SK-N-SH (cell line): Measurements from ENCODE around the gene CAPNS1. TPM values are rescaled to one million over a fixed set of nuclear protein-coding genes. Genes with fewer than 3 reads are reported as not detected.

ENCODE experiments used
- CTCF ChIA-PET: fragments of 300-600, 350-600 bp; formaldehyde crosslinking; extraction: SDS; loops from one replicate; lab custom pipeline; 2021; lab: Yijun Ruan, JAX
- POLR2A ChIA-PET: fragments of 350-600 bp; sonication (Branson Sonifier 250); formaldehyde crosslinking; extraction: SDS; loops from one replicate; lab custom pipeline; 2020; ENCODE audit warnings: antibody characterized with exemption, inconsistent platforms; lab: Yijun Ruan, JAX
- DNase-seq: peaks from one replicate; pipeline ENCODE4 v3.0.0; 2012
- H2AFZ ChIP-seq: fragments of 200-600 bp; sonication (generic); 2 replicates; pipeline ENCODE4 v1.8.1; 2016; ENCODE audit warnings: antibody characterized with exemption, mild to moderate bottlenecking, low read depth
- H3F3A ChIP-seq: fragments of 200-600 bp; sonication (generic); replicated peaks from 2 replicates; pipeline ENCODE3; 2016; ENCODE audit warnings: antibody characterized with exemption, mild to moderate bottlenecking; ENCODE audit not compliant: insufficient read depth
- H3K27ac ChIP-seq, 2 experiments: fragments of 200-500 bp in 1 of 2; fragments of 200-600 bp in 1 of 2; sonication (Bioruptor generic) in 1 of 2; sonication (generic), shearing (Covaris generic) in 1 of 2; 2 replicates each; pipeline versions ENCODE4 v1.5.1 to v1.6.1; 2014 to 2016; ENCODE audit warnings: low read depth in 2 of 2, inconsistent platforms in 1 of 2, low read length in 1 of 2, mild to moderate bottlenecking in 1 of 2, mixed read lengths in 1 of 2
- H3K27me3 ChIP-seq: fragments of 200-600 bp; sonication (generic), shearing (Covaris generic); 2 replicates; pipeline ENCODE4 v1.6.1; 2016; ENCODE audit warnings: mixed run types; ENCODE audit not compliant: insufficient read depth
- H3K36me3 ChIP-seq, 2 experiments: fragments of 200-500 bp in 1 of 2; fragments of 200-600 bp in 1 of 2; sonication (Bioruptor generic) in 1 of 2; sonication (generic) in 1 of 2; replicated peaks in 1 of 2; 2 replicates each; pipeline versions ENCODE3 to v1.5.1; 2014 to 2016; ENCODE audit warnings: low read length in 1 of 2, mild to moderate bottlenecking in 1 of 2; ENCODE audit not compliant: insufficient read depth in 2 of 2, control insufficient read depth in 1 of 2
- H3K4me1 ChIP-seq, 2 experiments: fragments of 200-500 bp in 1 of 2; fragments of 200-600 bp in 1 of 2; sonication (Bioruptor generic) in 1 of 2; sonication (generic), shearing (Covaris generic) in 1 of 2; 2 replicates each; pipeline versions ENCODE4 v1.5.1 to v1.6.1; 2014 to 2016; ENCODE audit warnings: low read depth in 1 of 2, low read length in 1 of 2, mixed run types in 1 of 2; ENCODE audit not compliant: insufficient read depth in 2 of 2, control insufficient read depth in 1 of 2
- H3K4me2 ChIP-seq: fragments of 200-600 bp; sonication (generic), shearing (Covaris generic); 2 replicates; pipeline ENCODE4 v1.6.1; 2017; ENCODE audit warnings: mixed run types
- H3K4me3 ChIP-seq, 2 experiments: fragments of 200-500 bp in 1 of 2; fragments of 200-600 bp in 1 of 2; sonication (Bioruptor generic) in 1 of 2; sonication (generic), shearing (Covaris generic) in 1 of 2; 2 replicates each; pipeline versions ENCODE4 v1.5.1 to v1.8.1; 2014 to 2016; ENCODE audit warnings: low read depth in 2 of 2, inconsistent platforms in 1 of 2, low read length in 1 of 2, mild to moderate bottlenecking in 1 of 2, mixed read lengths in 1 of 2, moderate library complexity in 1 of 2
- H3K79me2 ChIP-seq: fragments of 200-600 bp; sonication (generic); 2 replicates; pipeline ENCODE4 v1.8.1; 2017; ENCODE audit warnings: mild to moderate bottlenecking; ENCODE audit not compliant: insufficient read depth
- H3K9ac ChIP-seq: fragments of 200-600 bp; sonication (generic); 2 replicates; pipeline ENCODE4 v1.6.1; 2017; ENCODE audit warnings: mixed run types
- H3K9me2 ChIP-seq: fragments of 200-600 bp; sonication (generic); 2 replicates; pipeline ENCODE4 v1.6.1; 2017; ENCODE audit warnings: mixed run types
- H3K9me3 ChIP-seq: fragments of 200-600 bp; sonication (generic); 2 replicates; pipeline ENCODE4 v1.6.1; 2017; ENCODE audit warnings: mixed run types, mild to moderate bottlenecking, moderate library complexity
- H4K20me1 ChIP-seq: fragments of 200-600 bp; sonication (generic); 2 replicates; pipeline ENCODE4 v1.6.1; 2017; ENCODE audit warnings: mild to moderate bottlenecking, mixed run types; ENCODE audit not compliant: insufficient read depth
- EP300 ChIP-seq, 2 experiments: IDR thresholded peaks; 2 replicates each; pipeline versions ENCODE4 v1.4.0 to v1.6.1; 2012; ENCODE audit warnings: borderline replicate concordance in 1 of 2, low read depth in 1 of 2, low read length in 1 of 2
- EZH2phosphoT487 ChIP-seq: fragments of 200-600 bp; sonication (generic); IDR thresholded peaks from 2 replicates; pipeline ENCODE4 v1.6.1; 2017; ENCODE audit warnings: low read depth, mixed run types, mild to moderate bottlenecking, antibody characterized with exemption, moderate library complexity, borderline replicate concordance
- FOXJ3 ChIP-seq: sonication (generic); formaldehyde crosslinking; IDR thresholded peaks from 2 replicates; pipeline ENCODE4 v1.5.1; 2020; ENCODE audit warnings: mild to moderate bottlenecking, missing genetic modification reagents
- GABPA ChIP-seq: IDR thresholded peaks from 2 replicates; pipeline ENCODE4 v1.4.0; 2012; ENCODE audit warnings: low read depth, mild to moderate bottlenecking
- RAD21 ChIP-seq: IDR thresholded peaks from 2 replicates; pipeline ENCODE4 v1.6.1; 2012; ENCODE audit warnings: mild to moderate bottlenecking, low read length
- RCOR1 ChIP-seq: fragments of 150-350 bp; IDR thresholded peaks from 2 replicates; pipeline ENCODE4 v1.6.1; 2017; ENCODE audit warnings: antibody characterized with exemption, low read length
- RFX5 ChIP-seq: IDR thresholded peaks from 2 replicates; pipeline ENCODE4 v1.6.1; 2012; ENCODE audit warnings: mild to moderate bottlenecking, improper control_type of control experiment, low read length
- SMC3 ChIP-seq: IDR thresholded peaks from 2 replicates; pipeline ENCODE4 v1.6.1; 2012; ENCODE audit warnings: low read depth, low read length, improper control_type of control experiment
- TCF12 ChIP-seq: IDR thresholded peaks from 2 replicates; pipeline ENCODE4 v1.4.0; 2012
- TEAD4 ChIP-seq: IDR thresholded peaks from 2 replicates; pipeline ENCODE4 v1.4.0; 2012; ENCODE audit warnings: mild to moderate bottlenecking, borderline replicate concordance; ENCODE audit not compliant: insufficient read depth
- WGBS: methylation state at CpG from one replicate; pipeline ENCODE4 v1.1.6; 2017; ENCODE audit warnings: low lambda C conversion rate; 5-methylcytosine and 5-hydroxymethylcytosine counted together
- polyA plus RNA-seq, 3 experiments: library from polyadenylated mRNA; depleted of rRNA; stranded (reverse); fragments of >200 nt; gene quantifications; 2 replicates each; pipeline ENCODE4 v1.2.3, GENCODE V29; 2012
- TF ChIP-seq, protein P1 (sequence below): fragments of 150-350 bp; IDR thresholded peaks from 2 replicates; pipeline ENCODE4 v1.6.1; 2016; ENCODE audit warnings: mild to moderate bottlenecking, low read depth, low read length
- TF ChIP-seq, protein P2 (sequence below): fragments of 150-350 bp; IDR thresholded peaks from 2 replicates; pipeline ENCODE4 v1.6.1; 2017; ENCODE audit warnings: antibody characterized with exemption, low read length, low read depth, borderline replicate concordance
- TF ChIP-seq, protein P3 (sequence below): fragments of 200-600 bp; sonication (generic); IDR thresholded peaks from 2 replicates; pipeline ENCODE4 v1.6.1; 2017; ENCODE audit warnings: antibody characterized with exemption, mild to moderate bottlenecking, moderate library complexity
- TF ChIP-seq, protein P4 (sequence below): IDR thresholded peaks from 2 replicates; pipeline ENCODE4; 2012

The CAPNS1 gene
- polyA plus RNA-seq, 1 of the 3 experiments (the other 2 are of a cell fraction), result 999 TPM

DNA sequence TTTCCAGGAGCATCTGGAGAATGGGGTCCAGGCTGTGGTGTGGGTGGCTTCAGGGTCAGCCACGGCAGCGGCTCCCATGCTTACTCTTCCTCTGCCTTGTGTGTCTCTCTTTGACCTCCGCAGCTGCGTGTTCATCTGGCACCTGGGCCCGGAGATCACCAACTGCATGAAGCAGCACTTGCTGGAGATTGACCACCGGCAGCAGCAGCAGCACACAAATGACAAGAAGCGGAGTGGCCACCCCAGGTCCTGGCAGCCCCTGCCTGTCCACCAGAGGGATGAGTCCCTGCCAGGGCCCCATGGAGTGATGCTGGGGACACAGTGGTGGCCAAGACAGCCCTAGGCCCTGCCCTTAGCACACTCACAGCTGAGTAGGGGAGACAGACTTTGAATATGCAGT is 47.3 kb upstream of the CAPNS1 start:
- Histone ChIP-seq H3K27me3 (no peaks in the 10 kb centered on the region), H3K4me3 (no peak overlapping the region), H3K9ac (no peak overlapping the region), H3K9me3 (no peaks in the 10 kb centered on the region), H3K4me2 (no peak overlapping the region), H3K36me3 (peaks cover 0 to 5% of the 10 kb centered on the region in 2 experiments), H3K27ac (no peak overlapping the region), H2AFZ (no peak overlapping the region), H4K20me1 (no peaks in the 10 kb centered on the region), H3K4me1 (no peaks in the 10 kb centered on the region), H3F3A (no peaks in the 10 kb centered on the region), H3K79me2 (no peaks in the 10 kb centered on the region), H3K9me2 (no peaks in the 10 kb centered on the region)
- no peak for DNase-seq
- POLR2A ChIA-PET, result no interaction called here
- no peak for TF ChIP-seq EZH2phosphoT487
- no peak for TF ChIP-seq EP300 (IDR thresholded peaks at IDR 0.05; ENCODE audit: borderline replicate concordance in 1 of 2, low read depth in 1 of 2, low read length in 1 of 2)
- TF ChIP-seq RCOR1, result no peak
- TF ChIP-seq, protein P1, sequence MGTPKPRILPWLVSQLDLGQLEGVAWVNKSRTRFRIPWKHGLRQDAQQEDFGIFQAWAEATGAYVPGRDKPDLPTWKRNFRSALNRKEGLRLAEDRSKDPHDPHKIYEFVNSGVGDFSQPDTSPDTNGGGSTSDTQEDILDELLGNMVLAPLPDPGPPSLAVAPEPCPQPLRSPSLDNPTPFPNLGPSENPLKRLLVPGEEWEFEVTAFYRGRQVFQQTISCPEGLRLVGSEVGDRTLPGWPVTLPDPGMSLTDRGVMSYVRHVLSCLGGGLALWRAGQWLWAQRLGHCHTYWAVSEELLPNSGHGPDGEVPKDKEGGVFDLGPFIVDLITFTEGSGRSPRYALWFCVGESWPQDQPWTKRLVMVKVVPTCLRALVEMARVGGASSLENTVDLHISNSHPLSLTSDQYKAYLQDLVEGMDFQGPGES, result no peak
- TF ChIP-seq, protein P2, sequence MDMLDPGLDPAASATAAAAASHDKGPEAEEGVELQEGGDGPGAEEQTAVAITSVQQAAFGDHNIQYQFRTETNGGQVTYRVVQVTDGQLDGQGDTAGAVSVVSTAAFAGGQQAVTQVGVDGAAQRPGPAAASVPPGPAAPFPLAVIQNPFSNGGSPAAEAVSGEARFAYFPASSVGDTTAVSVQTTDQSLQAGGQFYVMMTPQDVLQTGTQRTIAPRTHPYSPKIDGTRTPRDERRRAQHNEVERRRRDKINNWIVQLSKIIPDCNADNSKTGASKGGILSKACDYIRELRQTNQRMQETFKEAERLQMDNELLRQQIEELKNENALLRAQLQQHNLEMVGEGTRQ, result no peak
- no peak for TF ChIP-seq SMC3
- no peak for TF ChIP-seq TEAD4
- TF ChIP-seq RAD21, result no peak
- TF ChIP-seq RFX5, result no peak
- TF ChIP-seq GABPA, result no peak
- TF ChIP-seq, protein P3, sequence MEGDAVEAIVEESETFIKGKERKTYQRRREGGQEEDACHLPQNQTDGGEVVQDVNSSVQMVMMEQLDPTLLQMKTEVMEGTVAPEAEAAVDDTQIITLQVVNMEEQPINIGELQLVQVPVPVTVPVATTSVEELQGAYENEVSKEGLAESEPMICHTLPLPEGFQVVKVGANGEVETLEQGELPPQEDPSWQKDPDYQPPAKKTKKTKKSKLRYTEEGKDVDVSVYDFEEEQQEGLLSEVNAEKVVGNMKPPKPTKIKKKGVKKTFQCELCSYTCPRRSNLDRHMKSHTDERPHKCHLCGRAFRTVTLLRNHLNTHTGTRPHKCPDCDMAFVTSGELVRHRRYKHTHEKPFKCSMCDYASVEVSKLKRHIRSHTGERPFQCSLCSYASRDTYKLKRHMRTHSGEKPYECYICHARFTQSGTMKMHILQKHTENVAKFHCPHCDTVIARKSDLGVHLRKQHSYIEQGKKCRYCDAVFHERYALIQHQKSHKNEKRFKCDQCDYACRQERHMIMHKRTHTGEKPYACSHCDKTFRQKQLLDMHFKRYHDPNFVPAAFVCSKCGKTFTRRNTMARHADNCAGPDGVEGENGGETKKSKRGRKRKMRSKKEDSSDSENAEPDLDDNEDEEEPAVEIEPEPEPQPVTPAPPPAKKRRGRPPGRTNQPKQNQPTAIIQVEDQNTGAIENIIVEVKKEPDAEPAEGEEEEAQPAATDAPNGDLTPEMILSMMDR, result no peak
- TF ChIP-seq TCF12, result no peak
- TF ChIP-seq, protein P4, sequence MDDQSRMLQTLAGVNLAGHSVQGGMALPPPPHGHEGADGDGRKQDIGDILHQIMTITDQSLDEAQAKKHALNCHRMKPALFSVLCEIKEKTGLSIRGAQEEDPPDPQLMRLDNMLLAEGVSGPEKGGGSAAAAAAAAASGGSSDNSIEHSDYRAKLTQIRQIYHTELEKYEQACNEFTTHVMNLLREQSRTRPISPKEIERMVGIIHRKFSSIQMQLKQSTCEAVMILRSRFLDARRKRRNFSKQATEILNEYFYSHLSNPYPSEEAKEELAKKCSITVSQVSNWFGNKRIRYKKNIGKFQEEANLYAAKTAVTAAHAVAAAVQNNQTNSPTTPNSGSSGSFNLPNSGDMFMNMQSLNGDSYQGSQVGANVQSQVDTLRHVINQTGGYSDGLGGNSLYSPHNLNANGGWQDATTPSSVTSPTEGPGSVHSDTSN, result no peak
- no peak for TF ChIP-seq FOXJ3
- CTCF ChIA-PET, result no interaction called here
- 94% methylated on average over 5 of the region's 7 CpGs for WGBS
